GM21515 (cell line): ENCODE measurements around the gene TLK2.

Experiments used
- ATAC-seq: cut with Tn5 transposase; IDR thresholded peaks from one replicate; pipeline ENCODE4 v1.9.1; 2021; ENCODE audit not compliant: unreplicated experiment

TLK2 gene

GRCh38 chr17:62627219-62627903 is 148.7 kb downstream of the TLK2 start, which contains the start of gene MRC2:
MRC2 (plus strand) TSS chr17:62627670; CDS start chr17:62627803, 133 bp downstream.
- ATAC-seq, result no peak

- ATAC-seq, result no peak
These were observed 149.4 kb downstream of the TLK2 start for GRCh38 chr17:62627904-62628633.

GRCh38 chr17:62628831-62629555 is 150.4 kb downstream of the TLK2 start:
- no peak for ATAC-seq

- ATAC-seq, result no peak
These were observed 151.1 kb downstream of the TLK2 start for GRCh38 chr17:62629556-62630364.

GRCh38 chr17:62630365-62631085 is 151.9 kb downstream of the TLK2 start:
- ATAC-seq, result no peak

GRCh38 chr17:62631086-62631935 is 152.7 kb downstream of the TLK2 start:
- ATAC-seq, result no peak

- ATAC-seq, result no peak
These were observed 153.6 kb downstream of the TLK2 start for GRCh38 chr17:62631936-62632924.

- no peak for ATAC-seq
These were observed 159.2 kb downstream of the TLK2 start for GRCh38 chr17:62637809-62638208.

- ATAC-seq, result no peak
These were observed 162.5 kb downstream of the TLK2 start for GRCh38 chr17:62641153-62641552.

- no peak for ATAC-seq
These were observed 163.3 kb downstream of the TLK2 start for GRCh38 chr17:62641951-62642350.

GRCh38 chr17:62643496-62643895 is 164.9 kb downstream of the TLK2 start:
- no peak for ATAC-seq

GRCh38 chr17:62644487-62645173 is 166.0 kb downstream of the TLK2 start:
- no peak for ATAC-seq

- ATAC-seq, result no peak
These were observed 169.8 kb downstream of the TLK2 start for GRCh38 chr17:62648251-62648955.

- ATAC-seq, result no peak
These were observed 170.3 kb downstream of the TLK2 start for GRCh38 chr17:62648956-62649294.

- no peak for ATAC-seq
These were observed 170.9 kb downstream of the TLK2 start for GRCh38 chr17:62649570-62649969.

GRCh38 chr17:62650587-62650986 is 172.0 kb downstream of the TLK2 start:
- no peak for ATAC-seq
